ENCODE results near the gene OBSCN.

The OBSCN gene

DNA sequence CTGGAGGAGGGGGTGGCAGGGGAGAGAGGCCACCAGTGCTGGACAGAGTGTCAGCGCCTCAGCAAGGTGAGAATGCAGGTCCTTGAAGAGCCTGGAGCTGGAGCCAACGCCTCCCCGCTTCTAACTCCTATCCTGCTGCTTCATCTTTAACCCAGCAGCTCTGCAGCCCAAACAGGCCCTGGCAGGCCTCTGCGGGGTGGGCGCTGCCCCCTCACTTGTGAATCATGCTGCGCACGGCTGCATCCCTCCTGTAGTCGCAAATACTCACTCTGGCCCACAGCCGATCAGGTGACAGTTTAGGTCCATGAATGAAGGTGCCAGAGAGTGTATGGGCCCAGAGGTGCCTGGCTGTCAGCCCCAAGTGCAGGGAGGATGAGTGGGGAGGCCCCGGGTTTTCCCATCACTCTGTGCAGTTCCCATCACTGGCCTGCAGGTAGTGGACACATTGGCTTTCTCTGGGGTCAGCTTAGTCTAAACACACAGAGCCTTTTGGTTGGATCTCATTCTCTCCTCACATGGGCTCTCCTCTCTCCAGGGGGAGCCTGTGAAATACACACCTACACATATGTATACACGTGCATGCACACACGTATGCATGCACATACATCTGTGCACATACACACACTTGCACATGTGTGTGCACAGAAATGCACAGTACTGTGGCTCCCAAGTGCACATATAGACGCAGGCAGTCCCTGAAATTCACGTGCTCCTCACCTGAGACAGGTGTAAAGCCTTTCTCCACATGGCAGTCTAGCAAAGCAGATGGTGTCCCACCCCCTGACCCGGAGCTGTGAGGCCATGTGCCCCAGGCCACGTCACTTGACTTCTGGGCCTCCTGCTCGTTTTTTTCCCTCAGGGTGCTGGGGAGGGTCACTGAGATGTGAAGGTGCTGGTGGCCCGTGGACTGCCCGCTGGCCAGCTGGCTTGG lies 146.8 kb downstream of the OBSCN start:
- DNase-seq (ENCODE audit: low read depth in 2 of 2), result no peak

DNA sequence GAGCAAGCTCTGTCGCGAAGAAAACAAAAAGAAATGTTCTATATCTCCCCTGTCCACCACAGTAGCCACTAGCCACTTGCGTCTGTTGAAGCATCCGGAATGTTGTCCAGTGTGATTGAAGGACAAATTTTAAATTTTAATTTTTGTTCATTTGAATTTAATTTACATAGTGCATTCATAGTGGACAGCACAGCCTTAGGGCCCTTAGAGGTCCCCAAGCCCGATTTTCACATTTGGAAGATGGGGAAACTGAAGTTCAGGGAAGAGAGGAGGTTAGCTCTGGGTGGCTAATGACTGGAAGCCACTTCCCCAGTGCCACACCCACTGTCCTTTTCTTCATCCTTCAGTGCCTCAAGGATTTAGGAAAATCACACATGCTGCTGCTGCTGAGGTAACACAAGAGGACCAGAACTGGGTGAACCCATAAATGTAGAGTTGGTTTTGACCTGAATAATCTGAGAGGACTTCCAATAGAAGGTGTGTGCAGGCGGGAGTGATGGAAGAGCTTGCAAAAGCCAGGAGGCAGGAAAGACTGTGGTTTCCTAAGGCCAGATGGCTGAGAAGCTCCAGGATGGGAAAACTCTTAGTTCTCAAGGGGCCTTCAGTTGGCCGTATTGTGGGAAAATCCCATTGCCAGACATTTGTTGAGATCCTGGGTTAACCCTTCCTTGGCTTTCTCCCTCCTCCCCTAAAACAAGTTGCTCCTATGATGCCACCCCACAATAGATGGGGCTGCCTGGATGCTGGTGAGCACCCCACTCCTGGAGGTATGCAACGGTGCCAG lies 149.2 kb downstream of the OBSCN start:
- no peak for DNase-seq (ENCODE audit: low read depth in 2 of 2)

DNA sequence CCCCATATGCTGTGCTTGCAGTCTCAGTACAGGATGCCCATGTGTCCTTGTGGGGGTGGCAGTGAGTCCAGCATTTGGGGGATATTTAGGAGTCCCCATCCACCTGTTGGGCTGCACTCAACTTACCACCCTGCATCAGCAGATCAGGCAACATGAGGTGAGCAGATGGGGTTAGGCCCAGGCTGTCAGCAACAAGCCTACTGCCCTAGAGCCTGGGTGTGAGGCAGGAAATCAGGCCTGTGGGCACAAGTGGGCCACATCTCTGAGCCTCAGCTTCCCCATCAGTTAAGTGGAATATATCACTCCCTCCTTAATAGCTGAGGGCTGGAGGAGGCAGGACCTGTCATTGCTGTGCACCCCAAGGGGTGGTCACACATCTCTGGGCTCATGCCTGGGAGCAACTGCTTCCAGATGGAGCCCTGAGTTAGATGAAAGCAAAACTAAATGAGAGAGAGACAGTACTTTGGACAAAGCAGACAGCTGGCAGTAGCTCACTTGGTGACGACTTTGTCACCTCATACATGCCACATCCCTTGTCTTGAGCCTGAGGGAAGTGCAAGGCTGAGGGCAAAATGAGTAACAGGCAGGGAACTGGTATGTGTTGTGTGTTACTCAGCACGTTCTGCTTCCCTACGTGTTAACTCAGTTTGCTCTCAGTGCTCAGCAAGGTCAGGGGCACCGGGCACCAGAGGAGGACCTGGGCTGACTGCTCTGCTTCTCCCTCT lies 150.4 kb downstream of the OBSCN start:
- no peak for DNase-seq (ENCODE audit: low read depth in 2 of 2)

DNA sequence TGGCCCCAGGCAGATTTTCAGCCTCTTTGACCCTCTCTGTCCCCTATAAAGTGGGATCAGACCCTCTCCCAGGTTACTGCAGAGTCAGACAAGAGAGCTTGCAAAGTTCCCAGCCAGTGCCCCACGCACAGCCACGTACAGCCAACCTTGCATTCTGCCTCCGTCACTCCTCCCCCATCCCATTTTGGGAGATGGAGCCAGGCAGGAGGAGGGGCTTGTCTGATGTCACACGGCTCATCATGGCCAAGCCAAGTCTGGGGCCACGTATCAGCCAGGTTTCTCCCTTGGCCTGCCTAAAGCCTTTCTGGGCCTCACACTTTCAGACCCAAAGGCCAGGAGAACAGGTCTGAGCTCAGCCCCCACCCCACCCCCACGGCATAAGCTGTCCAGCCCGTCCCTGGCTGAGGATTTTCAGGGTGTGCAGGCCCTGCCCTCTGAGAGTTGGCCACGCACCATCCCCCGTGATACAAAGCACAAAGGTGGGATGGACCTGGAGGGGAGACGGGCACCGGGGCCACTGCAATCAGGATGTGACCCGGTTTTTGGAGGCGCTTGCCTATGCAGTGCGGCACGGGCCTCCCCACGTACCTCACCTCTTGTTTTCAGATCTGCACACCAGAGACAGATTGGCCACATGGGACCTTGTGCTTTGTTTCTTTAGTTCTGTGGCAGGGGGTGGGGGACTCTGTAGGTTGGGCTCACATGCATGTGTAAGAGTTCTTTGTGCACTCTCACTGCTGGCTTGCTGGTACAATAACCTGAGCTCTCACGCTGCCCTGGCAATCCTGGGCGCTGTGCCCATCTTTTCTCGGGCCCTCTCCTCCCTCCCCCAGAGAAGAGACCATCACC lies 151.1 kb downstream of the OBSCN start:
- DNase-seq (ENCODE audit: low read depth in 2 of 2), result no peak

DNA sequence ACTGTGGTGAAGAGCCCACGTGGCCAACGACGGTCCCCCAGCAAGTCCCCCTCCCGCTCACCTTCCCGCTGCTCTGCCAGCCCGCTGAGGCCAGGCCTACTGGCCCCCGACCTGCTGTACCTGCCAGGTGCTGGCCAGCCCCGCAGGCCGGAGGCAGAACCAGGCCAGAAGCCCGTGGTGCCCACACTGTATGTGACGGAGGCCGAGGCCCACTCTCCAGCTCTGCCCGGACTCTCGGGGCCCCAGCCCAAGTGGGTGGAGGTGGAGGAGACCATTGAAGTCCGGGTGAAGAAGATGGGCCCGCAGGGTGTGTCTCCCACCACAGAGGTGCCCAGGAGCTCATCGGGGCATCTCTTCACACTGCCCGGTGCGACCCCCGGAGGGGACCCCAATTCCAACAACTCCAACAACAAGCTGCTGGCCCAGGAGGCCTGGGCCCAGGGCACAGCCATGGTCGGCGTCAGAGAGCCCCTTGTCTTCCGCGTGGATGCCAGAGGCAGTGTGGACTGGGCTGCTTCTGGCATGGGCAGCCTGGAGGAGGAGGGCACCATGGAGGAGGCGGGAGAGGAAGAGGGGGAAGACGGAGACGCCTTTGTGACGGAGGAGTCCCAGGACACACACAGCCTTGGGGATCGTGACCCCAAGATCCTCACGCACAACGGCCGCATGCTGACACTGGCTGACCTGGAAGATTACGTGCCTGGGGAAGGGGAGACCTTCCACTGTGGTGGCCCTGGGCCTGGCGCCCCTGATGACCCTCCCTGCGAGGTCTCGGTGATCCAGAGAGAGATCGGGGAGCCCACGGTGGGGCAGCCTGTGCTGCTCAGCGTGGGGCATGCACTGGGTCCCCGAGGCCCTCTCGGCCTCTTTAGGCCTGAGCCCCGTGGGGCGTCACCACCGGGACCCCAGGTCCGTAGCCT lies 152.0 kb downstream of the OBSCN start:
- DNase-seq (ENCODE audit: low read depth in 2 of 2), result no peak

DNA sequence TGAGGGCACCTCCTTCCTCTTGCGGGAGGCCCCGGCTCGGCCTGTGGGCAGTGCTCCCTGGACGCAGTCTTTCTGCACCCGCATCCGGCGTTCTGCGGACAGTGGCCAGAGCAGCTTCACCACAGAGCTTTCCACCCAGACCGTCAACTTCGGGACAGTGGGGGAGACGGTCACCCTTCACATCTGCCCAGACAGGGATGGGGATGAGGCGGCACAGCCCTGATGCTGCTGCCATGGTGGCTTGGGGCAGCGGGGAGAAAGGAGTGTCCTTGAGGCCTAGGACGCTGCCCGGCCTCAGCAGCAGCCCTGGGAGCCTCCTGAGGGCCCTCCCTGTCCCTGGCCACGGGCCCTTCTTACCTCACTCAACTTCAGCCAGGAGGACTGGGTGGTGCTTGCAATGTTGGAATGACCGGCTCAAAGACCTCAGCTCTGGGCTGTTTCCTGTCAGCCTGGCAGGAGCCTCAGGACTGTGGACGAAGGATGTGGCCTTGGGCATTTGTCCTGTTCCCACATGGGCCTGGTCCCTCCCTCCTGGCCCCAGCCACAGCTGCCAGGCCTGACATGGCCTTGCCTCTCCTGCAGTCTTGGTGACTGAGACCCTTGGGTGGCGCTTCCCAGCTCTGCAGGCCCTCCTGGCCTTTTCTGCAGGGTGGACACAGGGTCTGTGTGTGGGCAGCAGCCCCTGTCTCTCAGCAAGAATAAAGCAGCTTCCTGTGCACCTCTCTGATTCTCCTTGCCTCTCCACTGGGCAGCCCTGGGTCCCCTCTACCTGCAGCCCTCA lies 152.9 kb downstream of the OBSCN start:
- no peak for DNase-seq (ENCODE audit: low read depth in 2 of 2)

DNA sequence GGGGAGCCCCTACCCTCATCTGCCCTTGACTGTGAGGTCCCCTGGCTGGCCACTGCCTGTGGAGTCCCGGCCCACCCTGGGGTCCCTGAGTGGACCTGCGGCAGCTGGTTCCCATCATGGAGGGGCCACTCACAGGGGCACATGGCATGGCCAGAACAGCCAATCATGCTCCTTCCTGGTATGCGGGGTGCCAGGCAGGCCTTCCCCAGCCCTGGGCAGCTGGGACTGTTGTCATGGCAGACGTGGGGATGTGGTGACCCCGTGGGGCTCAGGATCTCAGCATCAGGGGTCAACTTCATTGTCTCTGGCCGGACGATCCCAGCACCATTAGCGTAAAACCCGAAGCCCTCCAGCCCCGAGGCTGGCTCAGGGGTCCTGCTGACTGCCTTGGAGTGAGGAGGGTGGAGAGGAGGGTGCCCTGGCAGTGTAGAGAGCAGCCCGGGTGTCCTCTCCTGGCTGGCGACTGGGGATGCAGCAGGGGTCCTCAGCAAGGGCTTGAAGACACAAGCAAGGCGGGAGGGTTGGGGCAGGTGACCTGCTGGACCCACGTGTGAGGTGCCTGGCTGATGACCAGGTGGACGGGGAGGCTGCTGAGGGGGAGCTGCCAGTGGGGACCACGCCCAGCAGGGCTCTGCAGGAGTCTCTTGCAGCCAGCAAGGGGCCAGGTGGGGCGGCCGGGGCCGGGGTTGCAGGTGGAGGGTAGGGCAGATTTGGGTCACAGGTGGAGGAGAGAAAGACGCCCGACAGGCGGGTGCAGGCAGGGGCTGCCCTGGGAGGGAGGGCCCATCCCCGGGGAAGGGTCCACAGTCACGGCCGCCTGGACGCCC lies 153.7 kb downstream of the OBSCN start:
- DNase-seq (ENCODE audit: low read depth in 2 of 2), result no peak

DNA sequence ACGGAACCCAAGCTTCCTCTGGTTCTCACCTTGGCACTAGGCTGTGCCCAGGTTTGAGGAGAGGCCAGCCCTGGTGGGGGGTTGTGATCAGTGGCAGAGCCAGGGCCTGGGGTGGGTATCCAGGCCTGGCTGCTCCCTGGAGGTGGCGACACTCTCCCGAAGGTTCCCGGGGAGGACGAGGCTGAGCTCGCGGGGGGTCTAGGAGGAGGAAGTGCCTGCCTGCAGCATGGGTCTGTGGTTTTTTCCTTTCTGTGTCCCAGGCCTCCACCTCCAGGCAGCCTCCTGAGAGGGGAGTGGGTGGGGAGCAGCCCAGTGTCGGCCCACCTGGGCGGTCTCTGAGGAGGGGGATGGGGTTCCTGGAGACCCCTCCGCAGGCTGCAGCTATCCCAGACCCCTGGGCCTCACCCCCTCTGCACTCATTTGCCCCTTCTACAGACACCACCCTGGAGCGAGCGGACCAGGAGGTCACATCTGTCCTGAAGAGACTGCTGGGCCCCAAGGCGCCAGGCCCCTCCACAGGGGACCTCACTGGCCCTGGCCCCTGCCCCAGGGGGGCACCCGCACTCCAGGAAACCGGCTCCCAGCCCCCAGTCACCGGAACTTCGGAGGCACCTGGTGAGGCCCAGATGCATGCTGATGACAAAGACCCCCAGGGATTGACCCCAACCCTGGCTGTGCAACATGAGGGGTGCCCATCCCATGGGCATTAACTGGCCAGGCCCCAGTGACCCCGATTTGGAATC lies 154.5 kb downstream of the OBSCN start:
- no peak for DNase-seq (ENCODE audit: low read depth in 2 of 2)

DNA sequence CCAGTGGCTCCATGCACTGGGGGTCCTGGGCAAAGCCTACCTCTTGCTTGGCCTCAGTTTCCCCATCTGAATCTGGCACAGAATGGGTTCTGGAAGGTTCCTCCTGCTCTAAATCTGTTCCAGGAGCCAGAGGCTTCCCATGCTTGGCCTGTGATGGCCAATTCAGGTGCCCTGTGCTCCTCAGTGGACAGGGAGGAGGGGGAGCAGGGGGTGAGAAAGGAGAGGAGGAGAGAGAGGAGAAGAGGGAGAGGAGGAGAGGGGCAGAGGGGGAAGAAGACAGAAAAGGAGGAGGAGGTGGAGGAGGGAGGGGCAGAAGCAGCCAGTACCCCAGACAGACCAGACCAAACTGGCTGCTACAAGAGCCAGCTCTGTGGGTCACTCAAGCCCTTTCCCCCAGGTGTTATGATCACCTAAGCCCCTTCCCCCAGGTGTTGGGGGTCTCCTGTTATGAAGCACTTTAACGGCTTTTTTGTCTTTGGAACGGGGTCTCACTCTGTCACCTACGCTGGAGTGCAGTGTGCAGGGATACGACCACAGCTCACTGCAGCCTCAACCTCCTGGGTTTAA lies 155.1 kb downstream of the OBSCN start:
- DNase-seq (ENCODE audit: low read depth in 2 of 2), result no peak

DNA sequence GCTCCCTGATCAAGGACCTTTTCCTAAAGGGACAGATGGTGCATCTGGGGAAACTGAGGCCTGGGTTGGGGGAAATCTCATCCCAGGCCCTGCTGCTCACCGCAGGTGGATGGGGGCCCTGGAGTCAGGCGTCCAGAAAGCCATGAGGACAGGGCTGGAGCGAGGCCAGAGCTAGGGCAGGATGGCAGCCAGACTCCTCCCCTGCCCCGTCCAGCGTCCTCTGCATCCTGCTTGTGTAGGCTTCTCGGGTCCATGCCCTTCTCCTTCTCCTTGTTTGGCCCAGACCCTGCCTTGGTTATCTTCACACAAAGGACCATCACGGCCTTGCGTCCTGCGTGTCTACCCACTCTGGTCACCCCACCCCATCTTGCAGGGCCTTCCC lies 155.8 kb downstream of the OBSCN start:
- DNase-seq (ENCODE audit: low read depth in 2 of 2), result no peak

DNA sequence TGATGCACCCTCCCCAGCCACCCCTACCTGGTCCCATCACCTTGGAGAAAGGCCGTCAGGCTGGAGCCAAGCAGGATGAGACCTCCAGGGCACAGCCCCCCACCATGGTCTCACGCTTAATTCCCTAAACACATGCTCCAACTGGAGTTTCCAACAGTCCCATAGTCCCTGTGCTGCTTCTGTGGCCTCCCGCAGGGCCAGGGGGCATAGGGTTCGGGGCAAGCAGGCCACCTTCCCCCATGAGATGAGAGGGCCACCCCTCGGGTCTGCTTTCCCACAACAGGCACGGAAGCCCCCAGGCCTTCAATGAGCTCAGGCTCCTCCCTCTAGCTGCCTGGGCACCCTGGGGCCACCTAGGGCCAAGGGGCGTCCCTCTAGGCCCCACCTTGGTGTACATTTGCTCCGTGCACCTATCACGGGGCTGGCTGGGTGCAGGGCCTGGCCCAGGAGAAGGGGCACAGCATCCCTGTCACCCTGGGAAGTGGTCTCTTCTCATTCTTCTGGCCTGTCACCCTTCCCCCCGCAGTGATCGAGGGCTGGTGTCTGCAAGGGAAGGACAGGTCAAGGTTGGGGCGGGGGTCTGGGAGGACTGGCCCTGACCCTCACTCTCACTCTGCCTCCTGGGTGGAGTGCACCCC lies 156.3 kb downstream of the OBSCN start:
- DNase-seq (ENCODE audit: low read depth in 2 of 2), result no peak

DNA sequence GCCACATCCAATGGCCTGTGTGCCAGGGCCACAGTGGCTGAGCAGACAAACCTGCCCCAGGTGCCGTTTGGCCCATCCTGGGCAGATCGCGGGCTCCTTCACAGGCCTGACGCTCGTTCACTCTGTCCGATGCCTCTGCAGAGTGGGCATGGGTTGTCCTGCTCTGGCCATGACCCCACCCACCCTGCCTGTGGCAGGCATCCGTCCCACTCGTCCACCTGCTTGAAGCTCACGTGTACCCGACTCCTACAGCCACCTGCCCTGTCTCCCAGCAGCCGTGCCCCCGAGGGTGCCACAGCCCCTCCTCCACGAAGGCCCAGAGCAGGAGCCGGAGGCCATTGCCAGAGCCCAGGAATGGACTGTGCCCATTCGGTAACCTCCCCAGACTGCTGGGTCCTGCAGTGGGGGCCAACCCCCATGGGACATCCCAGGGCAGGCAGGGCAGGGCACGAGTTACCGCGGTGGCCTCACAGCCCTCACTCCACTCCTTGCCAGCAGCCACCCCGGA lies 156.9 kb downstream of the OBSCN start:
- DNase-seq (ENCODE audit: low read depth in 2 of 2), result no peak

DNA sequence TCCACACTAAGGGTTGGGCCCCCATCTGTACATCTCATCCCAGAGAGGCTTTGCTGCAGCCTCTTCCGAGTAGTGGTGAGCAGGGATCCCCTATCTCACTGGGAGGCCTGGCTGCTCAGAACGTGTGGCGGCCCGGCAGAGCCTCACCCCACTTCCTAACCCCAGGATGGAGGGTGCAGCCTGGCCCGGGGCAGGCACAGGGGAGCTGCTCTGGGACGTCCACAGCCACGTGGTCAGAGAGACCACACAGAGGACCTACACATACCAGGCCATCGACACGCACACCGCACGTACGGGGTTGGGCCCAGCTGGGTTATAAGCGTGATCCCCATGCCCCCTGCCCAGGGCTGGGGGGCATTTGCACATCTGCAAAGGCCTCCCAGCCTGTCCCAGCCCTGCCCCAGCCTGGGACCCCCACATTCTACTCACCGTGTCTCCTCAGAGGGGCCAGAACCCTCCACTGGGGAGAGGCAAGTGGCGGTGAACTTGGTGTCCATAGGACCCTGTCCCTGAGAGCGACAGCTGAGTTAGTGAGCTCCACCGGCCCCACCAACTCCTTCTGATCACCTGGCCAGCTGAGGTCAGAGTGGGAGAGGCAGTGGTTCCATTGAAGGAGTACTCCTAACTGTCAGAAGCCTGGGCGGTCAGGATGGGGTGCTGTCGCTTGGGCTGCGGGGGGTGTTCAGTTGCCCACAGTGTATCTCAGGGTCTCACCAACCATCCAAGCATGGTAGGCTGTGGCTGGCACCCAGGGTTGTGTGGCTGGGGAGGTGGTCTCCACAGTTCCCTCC lies 157.6 kb downstream of the OBSCN start:
- no peak for DNase-seq (ENCODE audit: low read depth in 2 of 2)

DNA sequence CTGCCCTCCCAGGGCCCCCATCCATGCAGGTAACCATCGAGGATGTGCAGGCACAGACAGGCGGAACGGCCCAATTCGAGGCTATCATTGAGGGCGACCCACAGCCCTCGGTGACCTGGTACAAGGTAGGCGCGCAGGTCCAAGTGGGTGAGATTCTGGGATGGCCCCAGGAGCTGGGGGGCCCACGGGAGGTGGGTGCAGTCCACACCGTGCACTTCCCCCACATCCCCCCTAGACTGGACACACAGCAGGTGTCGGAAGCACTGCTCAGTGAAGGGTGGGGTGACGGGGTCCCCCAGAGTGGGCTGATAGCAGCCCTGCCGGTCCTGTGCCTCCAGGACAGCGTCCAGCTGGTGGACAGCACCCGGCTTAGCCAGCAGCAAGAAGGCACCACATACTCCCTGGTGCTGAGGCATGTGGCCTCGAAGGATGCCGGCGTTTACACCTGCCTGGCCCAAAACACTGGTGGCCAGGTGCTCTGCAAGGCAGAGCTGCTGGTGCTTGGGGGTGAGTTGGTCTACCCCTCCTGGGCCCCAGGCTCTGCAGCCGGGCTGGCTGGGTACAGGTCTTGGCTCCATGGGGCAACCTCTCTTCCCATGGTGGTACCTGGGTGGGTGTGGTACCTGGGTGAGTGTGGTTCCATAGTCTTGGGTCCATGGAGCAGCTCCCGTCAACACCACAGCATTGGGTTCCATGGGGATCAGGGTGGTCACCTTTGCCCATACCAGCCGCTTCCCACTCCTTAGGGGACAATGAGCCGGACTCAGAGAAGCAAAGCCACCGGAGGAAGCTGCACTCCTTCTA lies 158.4 kb downstream of the OBSCN start:
- DNase-seq (ENCODE audit: low read depth in 2 of 2), result no peak
